Fibroblast of lung (primary cell): Measurements from ENCODE around the gene SLC8A2. TPM values are rescaled to one million over a fixed set of nuclear protein-coding genes. Genes with fewer than 3 reads are reported as not detected.

ENCODE experiments used
- DNase-seq, 2 donors: peaks; one replicate each; pipeline versions ENCODE4 v3.0.0 to v3.0.0-alpha.2; 2010; ENCODE audit warnings: low read depth in 2 of 2
- H2AFZ ChIP-seq: 2 replicates; pipeline ENCODE4 v1.5.1; 2012; ENCODE audit warnings: low read length, control low read depth, inconsistent platforms
- H3K27ac ChIP-seq: 2 replicates; pipeline ENCODE4 v1.5.1; 2011; ENCODE audit warnings: low read length, control low read depth; ENCODE audit not compliant: insufficient read depth
- H3K27me3 ChIP-seq: 2 replicates; pipeline ENCODE4 v1.5.1; 2011; ENCODE audit warnings: mild to moderate bottlenecking, low read length; ENCODE audit not compliant: control insufficient read depth, insufficient read depth
- H3K36me3 ChIP-seq: 2 replicates; pipeline ENCODE4 v1.5.1; 2011; ENCODE audit warnings: low read length; ENCODE audit not compliant: control insufficient read depth, insufficient read depth
- H3K4me1 ChIP-seq: 2 replicates; pipeline ENCODE4 v1.5.1; 2011; ENCODE audit warnings: low read length; ENCODE audit not compliant: control insufficient read depth, insufficient read depth; ENCODE audit errors: extremely low read depth
- H3K4me2 ChIP-seq: 2 replicates; pipeline ENCODE4 v1.5.1; 2011; ENCODE audit warnings: low read length, control low read depth; ENCODE audit not compliant: insufficient read depth; ENCODE audit errors: extremely low read depth
- H3K4me3 ChIP-seq, 4 experiments: fragments of 200-600 bp in 1 of 4; sonication (generic) in 1 of 4; replicated peaks in 1 of 4; 2 replicates each; pipeline ENCODE4 v1.5.1; 2011 to 2016; ENCODE audit warnings: low read length in 4 of 4, low read depth in 3 of 4, mild to moderate bottlenecking in 3 of 4, control low read depth in 2 of 4, inconsistent platforms in 1 of 4, mixed read lengths in 1 of 4; ENCODE audit not compliant: insufficient read depth in 1 of 4; ENCODE audit errors: control extremely low read depth in 1 of 4
- H3K79me2 ChIP-seq: 2 replicates; pipeline ENCODE4 v1.5.1; 2012; ENCODE audit warnings: mild to moderate bottlenecking, low read length, inconsistent platforms; ENCODE audit not compliant: control insufficient read depth, insufficient read depth
- H3K9ac ChIP-seq: 2 replicates; pipeline ENCODE4 v1.5.1; 2011; ENCODE audit warnings: mild to moderate bottlenecking, low read length, control low read depth; ENCODE audit not compliant: insufficient read depth
- H3K9me3 ChIP-seq: 2 replicates; pipeline ENCODE4 v1.5.1; 2012; ENCODE audit warnings: low read depth, low read length; ENCODE audit not compliant: control insufficient read depth, insufficient read depth
- H4K20me1 ChIP-seq: 2 replicates; pipeline ENCODE4 v1.5.1; 2011; ENCODE audit warnings: low read length; ENCODE audit not compliant: control insufficient read depth, insufficient read depth; ENCODE audit errors: extremely low read depth
- EZH2 ChIP-seq: IDR thresholded peaks from 2 replicates; pipeline ENCODE4 v1.5.1; 2012; ENCODE audit warnings: low read length, control low read depth, mild to moderate bottlenecking; ENCODE audit errors: missing control alignments
- polyA plus RNA-seq, 2 donors: library from polyadenylated mRNA; depleted of rRNA in 1 of 2; stranded (reverse) in 1 of 2; unstranded in 1 of 2; fragments of >200 nt; gene quantifications; 2 replicates each; pipeline ENCODE4 v1.2.1, GENCODE V29; 2011 to 2012; ENCODE audit warnings: missing spikeins in 1 of 2
- total RNA-seq: library from RNA; depleted of rRNA; stranded (reverse); fragments of >200 nt; gene quantifications from 2 replicates; pipeline ENCODE4 v1.2.1, GENCODE V29; 2014
- TF ChIP-seq, protein P1 (sequence below), 2 donors: IDR thresholded peaks in 1 of 2; conservative IDR thresholded peaks in 1 of 2; 1 replicate in 1 of 2; 2 replicates in 1 of 2; pipeline ENCODE4 v1.5.1; 2011 to 2012; ENCODE audit warnings: low read length in 2 of 2, control low read depth in 1 of 2, inconsistent platforms in 1 of 2, low read depth in 1 of 2, mild to moderate bottlenecking in 1 of 2

The SLC8A2 gene
- total and polyA plus RNA-seq, 2 donors (not counting 1 experiment from before 2014, with no cell fraction given): under 0.01 TPM; not detected in 1

DNA sequence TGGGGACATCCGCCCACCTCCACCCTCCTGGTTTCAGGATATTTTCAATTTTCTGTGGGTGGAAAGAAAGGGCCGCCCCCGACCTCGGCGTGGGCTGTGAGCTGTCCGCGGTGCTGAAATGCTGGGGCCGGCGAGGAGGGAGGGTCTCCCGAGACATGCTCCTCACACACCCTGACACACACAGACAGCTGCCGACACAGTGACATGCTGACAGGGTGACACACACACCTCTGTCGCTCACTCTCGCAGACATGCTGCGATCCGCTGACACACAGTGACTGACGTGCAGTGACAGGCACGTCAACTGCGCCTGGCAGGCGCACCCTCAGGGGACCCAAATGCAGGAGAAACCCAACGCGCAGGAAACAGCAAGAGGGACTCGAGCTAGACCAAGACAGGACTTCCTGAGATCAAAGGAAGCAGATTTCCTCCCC, 27.3 kb downstream of the SLC8A2 start:
- peak; percentile 82 for TF ChIP-seq EZH2
- TF ChIP-seq, protein P1, sequence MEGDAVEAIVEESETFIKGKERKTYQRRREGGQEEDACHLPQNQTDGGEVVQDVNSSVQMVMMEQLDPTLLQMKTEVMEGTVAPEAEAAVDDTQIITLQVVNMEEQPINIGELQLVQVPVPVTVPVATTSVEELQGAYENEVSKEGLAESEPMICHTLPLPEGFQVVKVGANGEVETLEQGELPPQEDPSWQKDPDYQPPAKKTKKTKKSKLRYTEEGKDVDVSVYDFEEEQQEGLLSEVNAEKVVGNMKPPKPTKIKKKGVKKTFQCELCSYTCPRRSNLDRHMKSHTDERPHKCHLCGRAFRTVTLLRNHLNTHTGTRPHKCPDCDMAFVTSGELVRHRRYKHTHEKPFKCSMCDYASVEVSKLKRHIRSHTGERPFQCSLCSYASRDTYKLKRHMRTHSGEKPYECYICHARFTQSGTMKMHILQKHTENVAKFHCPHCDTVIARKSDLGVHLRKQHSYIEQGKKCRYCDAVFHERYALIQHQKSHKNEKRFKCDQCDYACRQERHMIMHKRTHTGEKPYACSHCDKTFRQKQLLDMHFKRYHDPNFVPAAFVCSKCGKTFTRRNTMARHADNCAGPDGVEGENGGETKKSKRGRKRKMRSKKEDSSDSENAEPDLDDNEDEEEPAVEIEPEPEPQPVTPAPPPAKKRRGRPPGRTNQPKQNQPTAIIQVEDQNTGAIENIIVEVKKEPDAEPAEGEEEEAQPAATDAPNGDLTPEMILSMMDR (conservative IDR thresholded peaks at IDR 0.05 in 1 of 2, IDR thresholded peaks at IDR 0.05 in 1 of 2; ENCODE audit: low read depth in 1 of 2, low read length in 2 of 2): no peak
- Histone ChIP-seq H3K4me2 (no peak overlapping the region), H3K79me2 (no peaks in the 10 kb centered on the region), H3K4me1 (no peaks in the 10 kb centered on the region), H3K9ac (no peak overlapping the region), H3K36me3 (no peaks in the 10 kb centered on the region), H4K20me1 (no peaks in the 10 kb centered on the region), H2AFZ (no peak overlapping the region), H3K4me3 (no peak overlapping the region), H3K27me3 (peaks cover 63% of the 10 kb centered on the region), H3K9me3 (no peaks in the 10 kb centered on the region), H3K27ac (no peak overlapping the region)
- DNase-seq: no peak

DNA sequence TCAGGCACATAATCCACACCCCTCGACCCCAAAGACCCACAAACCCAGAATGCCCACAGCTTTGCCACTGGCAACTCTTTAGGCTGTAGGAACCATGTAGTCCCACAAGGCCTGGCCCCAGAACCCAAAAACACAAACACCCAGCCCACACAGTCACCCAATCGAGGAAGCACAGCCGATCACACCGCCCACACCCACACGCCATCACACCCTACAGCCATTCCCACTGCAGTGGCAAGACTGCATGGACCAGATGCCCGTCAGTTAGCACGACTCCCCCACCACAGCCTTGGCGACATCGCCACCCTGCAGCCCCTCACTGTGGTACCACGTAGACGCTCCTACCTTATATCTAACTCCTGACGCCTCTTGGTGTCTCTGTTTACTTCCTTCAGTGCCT, 28.4 kb downstream of the SLC8A2 start:
- no peak overlapping the region for H3K4me3 ChIP-seq
- no peaks in the 10 kb centered on the region for H3K9me3 ChIP-seq
- H3K4me1 ChIP-seq: no peaks in the 10 kb centered on the region
- no peaks in the 10 kb centered on the region for H4K20me1 ChIP-seq
- no peak for TF ChIP-seq EZH2
- TF ChIP-seq, protein P1 (conservative IDR thresholded peaks at IDR 0.05 in 1 of 2, IDR thresholded peaks at IDR 0.05 in 1 of 2; ENCODE audit: low read depth in 1 of 2, low read length in 2 of 2): no peak
- no peaks in the 10 kb centered on the region for H3K36me3 ChIP-seq
- H3K9ac ChIP-seq: no peak overlapping the region
- no peak overlapping the region for H3K4me2 ChIP-seq
- H3K27ac ChIP-seq: no peak overlapping the region
- peaks cover 53% of the 10 kb centered on the region for H3K27me3 ChIP-seq
- H3K79me2 ChIP-seq: no peaks in the 10 kb centered on the region
- H2AFZ ChIP-seq: no peak overlapping the region
- DNase-seq: no peak

DNA sequence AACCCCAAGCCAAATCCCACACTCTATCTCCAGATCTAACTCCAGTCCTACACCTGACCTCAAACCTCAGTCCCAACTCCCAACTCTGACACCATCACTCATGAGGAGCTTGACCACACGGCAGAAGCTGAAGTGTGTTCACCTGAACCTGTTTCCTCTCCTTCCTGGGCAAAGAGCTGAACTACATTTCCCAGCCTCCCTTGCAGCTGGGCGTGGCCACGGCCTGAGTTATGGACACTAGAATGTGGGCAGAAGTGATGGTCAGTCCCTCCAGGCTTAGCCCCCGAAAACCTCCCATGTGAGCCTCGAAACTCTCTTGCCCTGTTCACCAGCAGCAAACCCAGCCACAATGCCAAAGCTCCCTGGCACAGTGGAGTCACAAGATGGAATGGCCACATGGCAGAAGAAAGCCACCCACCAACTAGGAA, 32.9 kb downstream of the SLC8A2 start:
- TF ChIP-seq EZH2: no peak
- TF ChIP-seq, protein P1 (conservative IDR thresholded peaks at IDR 0.05 in 1 of 2, IDR thresholded peaks at IDR 0.05 in 1 of 2; ENCODE audit: low read depth in 1 of 2, low read length in 2 of 2): no peak
- Histone ChIP-seq H3K27ac (no peak overlapping the region), H3K4me3 (no peak overlapping the region), H3K79me2 (no peaks in the 10 kb centered on the region), H3K4me2 (no peak overlapping the region), H2AFZ (no peak overlapping the region), H3K4me1 (no peaks in the 10 kb centered on the region), H3K9ac (no peak overlapping the region), H3K27me3 (peaks cover 19% of the 10 kb centered on the region), H3K36me3 (no peaks in the 10 kb centered on the region), H3K9me3 (no peaks in the 10 kb centered on the region), H4K20me1 (no peaks in the 10 kb centered on the region)
- no peak for DNase-seq
